Spleen (tissue), 11 donors: Measurements from ENCODE around the gene EPB41L4B. TPM values are rescaled to one million over a fixed set of nuclear protein-coding genes. Genes with fewer than 3 reads are reported as not detected.

ENCODE experiments used
- DNase-seq: peaks from one replicate; pipeline ENCODE4 v3.0.0-alpha.2; 2020
- H3K27ac ChIP-seq, 8 donors: fragments of 200-600 bp; sonication (generic) in 7 of 8; 1 replicate in 4 of 8; 2 replicates in 4 of 8; pipeline versions ENCODE4 v1.5.0 to v1.8.0; 2016 to 2021; ENCODE audit warnings: inconsistent platforms in 4 of 8, mild to moderate bottlenecking in 4 of 8, moderate library complexity in 1 of 8
- H3K27me3 ChIP-seq, 7 donors: fragments of 200-600 bp; sonication (generic) in 6 of 7; replicated peaks in 1 of 7; 1 replicate in 4 of 7; 2 replicates in 3 of 7; pipeline versions ENCODE4 v1.5.0 to v1.8.0; 2016 to 2021; ENCODE audit warnings: inconsistent platforms in 3 of 7, mild to moderate bottlenecking in 1 of 7
- H3K36me3 ChIP-seq, 6 donors: fragments of 200-600 bp; sonication (generic) in 5 of 6; 1 replicate in 4 of 6; 2 replicates in 2 of 6; pipeline versions ENCODE4 v1.5.0 to v1.8.0; 2016 to 2021; ENCODE audit warnings: inconsistent platforms in 2 of 6
- H3K4me1 ChIP-seq, 6 donors: fragments of 200-600 bp; sonication (generic) in 5 of 6; 1 replicate in 3 of 6; 2 replicates in 3 of 6; pipeline versions ENCODE4 v1.5.0 to v1.8.0; 2016 to 2021; ENCODE audit warnings: inconsistent platforms in 3 of 6
- H3K4me3 ChIP-seq, 8 donors: fragments of 200-600 bp; sonication (generic) in 7 of 8; 1 replicate in 4 of 8; 2 replicates in 4 of 8; pipeline versions ENCODE4 v1.5.0 to v1.8.0; 2016 to 2021; ENCODE audit warnings: inconsistent platforms in 4 of 8, mild to moderate bottlenecking in 4 of 8, moderate library complexity in 2 of 8
- H3K9me3 ChIP-seq, 8 donors: fragments of 200-600 bp; sonication (generic) in 7 of 8; 1 replicate in 4 of 8; 2 replicates in 4 of 8; pipeline versions ENCODE4 v1.5.0 to v1.8.0; 2016 to 2021; ENCODE audit warnings: inconsistent platforms in 4 of 8
- POLR2A ChIP-seq, 3 donors: fragments of 450-650 bp; IDR thresholded peaks; one replicate each; pipeline ENCODE4 v1.5.1; 2017; ENCODE audit warnings: antibody characterized with exemption in 3 of 3, mild to moderate bottlenecking in 1 of 3
- POLR2AphosphoS5 ChIP-seq, 3 donors: sonication (generic); formaldehyde crosslinking; IDR thresholded peaks; one replicate each; pipeline ENCODE4 v1.5.1; 2017; ENCODE audit warnings: antibody characterized with exemption in 3 of 3
- WGBS, 5 donors: extraction: QIAGEN DNeasy Blood & Tissue Kit in 3 of 5; methylation state at CpG; one replicate each; pipeline versions ENCODE4 v1.1.5 to v1.1.7; 2013 to 2018; 5-methylcytosine and 5-hydroxymethylcytosine counted together
- intact Hi-C: fragments of 100-400 bp; cut with DNase I; formaldehyde crosslinking; loops from one replicate; pipeline ENCODE4 v1.15.0; 2023; ENCODE audit warnings: low total_unique reads
- polyA plus RNA-seq, 3 donors: library from polyadenylated mRNA; stranded (reverse); fragments of 200-250 nt; gene quantifications; one replicate each; pipeline ENCODE4 v1.2.1, GENCODE V29; 2013
- total RNA-seq, 7 donors: library from RNA; depleted of rRNA in 3 of 7; stranded (reverse); fragments of >200 nt in 3 of 7; fragmentation: NEBNext Ultra II Directional in 4 of 7; extraction: Animal tissue kit (Norgen Biotek cat#: 25700) in 4 of 7; gene quantifications; one replicate each; pipeline versions ENCODE4 v1.1.0 to v1.2.1, GENCODE V29; 2016 to 2021
- TF ChIP-seq, protein P1 (sequence below), 11 experiments: fragments of 200-600 bp in 7 of 11; fragments of 450-650 bp in 4 of 11; sonication (generic) in 4 of 11; IDR thresholded peaks in 8 of 11; conservative IDR thresholded peaks in 3 of 11; 1 replicate in 7 of 11; 2 replicates in 4 of 11; pipeline versions ENCODE4 v1.4.0 to v1.8.0; 2016 to 2021; ENCODE audit warnings: antibody characterized with exemption in 11 of 11, inconsistent platforms in 4 of 11, mild to moderate bottlenecking in 1 of 11
- donor health status: healthy with polysubstance abuse.
- donor health status: DM: no; HTN: no; CAD: no; lungs with moderate emphysema.
- donor health status: DM: no; HTN: no; CAD: no.
- donor health status: Bipolar disorder and iron deficiency.
- donor health status: healthy.
- donor health status: DM: no; HTN: no; CAD: no.
- donor health status: DM: yes; HTN: yes; CAD: no.

EPB41L4B gene
- total and polyA plus RNA-seq, 10 donors = 0.02 to 0.43 (median 0.18) TPM; not detected in 3

DNA sequence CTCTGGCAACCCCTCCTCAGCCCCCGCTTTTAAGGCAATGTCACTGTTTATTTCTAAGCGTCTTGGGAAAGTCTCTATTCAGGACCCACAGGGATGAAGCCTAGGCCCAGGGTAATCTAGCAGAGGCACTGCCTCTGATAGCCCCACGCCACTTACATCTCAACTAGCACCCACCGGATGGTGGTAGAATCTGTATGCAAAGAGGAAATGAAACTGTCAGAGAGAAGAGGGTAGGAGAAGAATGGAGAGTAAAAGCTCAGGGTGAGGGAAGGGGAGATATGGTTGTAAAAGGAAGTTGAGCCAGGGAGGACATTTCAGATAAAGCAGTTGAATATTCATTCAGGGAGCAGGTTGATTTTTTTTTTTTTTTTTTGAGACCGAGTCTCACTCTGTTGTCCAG, 156.8 kb downstream of the EPB41L4B start:
- no peak overlapping the region for H3K4me3 ChIP-seq
- no peaks in the 10 kb centered on the region for H3K36me3 ChIP-seq
- TF ChIP-seq, protein P1, sequence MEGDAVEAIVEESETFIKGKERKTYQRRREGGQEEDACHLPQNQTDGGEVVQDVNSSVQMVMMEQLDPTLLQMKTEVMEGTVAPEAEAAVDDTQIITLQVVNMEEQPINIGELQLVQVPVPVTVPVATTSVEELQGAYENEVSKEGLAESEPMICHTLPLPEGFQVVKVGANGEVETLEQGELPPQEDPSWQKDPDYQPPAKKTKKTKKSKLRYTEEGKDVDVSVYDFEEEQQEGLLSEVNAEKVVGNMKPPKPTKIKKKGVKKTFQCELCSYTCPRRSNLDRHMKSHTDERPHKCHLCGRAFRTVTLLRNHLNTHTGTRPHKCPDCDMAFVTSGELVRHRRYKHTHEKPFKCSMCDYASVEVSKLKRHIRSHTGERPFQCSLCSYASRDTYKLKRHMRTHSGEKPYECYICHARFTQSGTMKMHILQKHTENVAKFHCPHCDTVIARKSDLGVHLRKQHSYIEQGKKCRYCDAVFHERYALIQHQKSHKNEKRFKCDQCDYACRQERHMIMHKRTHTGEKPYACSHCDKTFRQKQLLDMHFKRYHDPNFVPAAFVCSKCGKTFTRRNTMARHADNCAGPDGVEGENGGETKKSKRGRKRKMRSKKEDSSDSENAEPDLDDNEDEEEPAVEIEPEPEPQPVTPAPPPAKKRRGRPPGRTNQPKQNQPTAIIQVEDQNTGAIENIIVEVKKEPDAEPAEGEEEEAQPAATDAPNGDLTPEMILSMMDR (IDR thresholded peaks at IDR 0.05 in 8 of 11, conservative IDR thresholded peaks at IDR 0.05 in 3 of 11) = no peak
- no peak for TF ChIP-seq POLR2AphosphoS5 (IDR thresholded peaks at IDR 0.05)
- TF ChIP-seq POLR2A (IDR thresholded peaks at IDR 0.05) = no peak
- no peak overlapping the region for H3K27ac ChIP-seq
- intact Hi-C loops = no loop called here
- no peak for DNase-seq
- H3K4me1 ChIP-seq = peaks cover 0 to 4% (median 0%) of the 10 kb centered on the region in 6 donors
- H3K27me3 ChIP-seq = peaks cover 0 to 51% (median 17%) of the 10 kb centered on the region in 7 donors
- H3K9me3 ChIP-seq = peaks cover 0 to 5% (median 0%) of the 10 kb centered on the region in 8 donors
- 60 to 70% (median 68%) methylated on average over 5 of the region's 5 CpGs for WGBS, 5 donors

DNA sequence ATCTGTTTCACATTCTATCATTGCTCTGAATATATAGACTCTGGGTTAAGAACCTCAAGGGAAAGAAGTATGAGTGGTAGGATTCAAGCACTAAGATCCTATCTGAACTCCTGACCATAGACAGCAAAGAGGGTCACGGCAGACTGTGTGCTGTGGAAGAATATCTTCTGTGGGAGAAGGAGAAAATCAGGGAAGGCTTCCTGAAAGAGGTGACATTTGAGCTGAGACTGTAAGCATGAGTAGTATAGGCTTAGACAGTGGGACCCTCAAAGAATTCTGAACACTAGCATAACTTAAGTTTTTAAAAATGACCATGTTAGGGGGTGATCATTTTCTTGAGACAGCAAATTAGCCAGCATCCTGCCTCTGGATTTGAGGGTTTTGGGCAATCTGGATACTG, 157.7 kb downstream of the EPB41L4B start:
- no peak overlapping the region for H3K4me3 ChIP-seq
- H3K27ac ChIP-seq = no peak overlapping the region
- H3K36me3 ChIP-seq = no peaks in the 10 kb centered on the region
- H3K9me3 ChIP-seq = peaks cover 0 to 5% (median 0%) of the 10 kb centered on the region in 8 donors
- no peak for DNase-seq
- TF ChIP-seq POLR2AphosphoS5 (IDR thresholded peaks at IDR 0.05) = no peak
- TF ChIP-seq, protein P1 (IDR thresholded peaks at IDR 0.05 in 8 of 11, conservative IDR thresholded peaks at IDR 0.05 in 3 of 11) = no peak
- peaks cover 0 to 42% (median 12%) of the 10 kb centered on the region in 7 donors for H3K27me3 ChIP-seq
- intact Hi-C loops = no loop called here
- 87 to 100% (median 93%) methylated on average over 1 of the region's 1 CpG for WGBS, 5 donors
- H3K4me1 ChIP-seq = peaks cover 0 to 4% (median 0%) of the 10 kb centered on the region in 6 donors

DNA sequence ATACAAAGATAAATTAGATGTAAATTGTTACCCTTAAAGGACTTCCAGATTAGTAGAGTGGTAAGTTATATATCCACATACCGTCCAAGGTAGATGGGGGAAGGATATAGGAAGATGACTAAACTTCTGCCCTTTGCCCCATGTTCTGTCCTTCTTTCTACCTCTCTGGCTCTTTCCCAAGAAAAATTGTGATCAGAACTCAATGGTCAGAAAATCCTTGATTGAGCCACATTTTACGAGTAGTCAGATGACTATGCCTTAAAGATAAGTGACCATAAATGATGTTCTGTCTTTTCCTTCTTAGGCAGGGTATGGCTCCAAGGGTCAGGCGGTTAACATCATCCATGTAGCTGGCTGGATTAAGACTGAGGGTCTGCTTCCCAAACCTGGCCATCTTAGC, 158.2 kb downstream of the EPB41L4B start:
- Histone ChIP-seq H3K27me3 (peaks cover 0 to 37% (median 7%) of the 10 kb centered on the region in 7 donors), H3K36me3 (no peaks in the 10 kb centered on the region), H3K4me1 (peaks cover 0 to 4% (median 0%) of the 10 kb centered on the region in 6 donors), H3K9me3 (peaks cover 0 to 5% (median 0%) of the 10 kb centered on the region in 8 donors), H3K4me3 (no peak overlapping the region), H3K27ac (no peak overlapping the region)
- no peak for DNase-seq
- intact Hi-C loops = no loop called here
- 76 to 92% (median 81%) methylated on average over 3 of the region's 3 CpGs for WGBS, 5 donors
- no peak for TF ChIP-seq POLR2A (IDR thresholded peaks at IDR 0.05)
- TF ChIP-seq, protein P1 (IDR thresholded peaks at IDR 0.05 in 8 of 11, conservative IDR thresholded peaks at IDR 0.05 in 3 of 11) = no peak

DNA sequence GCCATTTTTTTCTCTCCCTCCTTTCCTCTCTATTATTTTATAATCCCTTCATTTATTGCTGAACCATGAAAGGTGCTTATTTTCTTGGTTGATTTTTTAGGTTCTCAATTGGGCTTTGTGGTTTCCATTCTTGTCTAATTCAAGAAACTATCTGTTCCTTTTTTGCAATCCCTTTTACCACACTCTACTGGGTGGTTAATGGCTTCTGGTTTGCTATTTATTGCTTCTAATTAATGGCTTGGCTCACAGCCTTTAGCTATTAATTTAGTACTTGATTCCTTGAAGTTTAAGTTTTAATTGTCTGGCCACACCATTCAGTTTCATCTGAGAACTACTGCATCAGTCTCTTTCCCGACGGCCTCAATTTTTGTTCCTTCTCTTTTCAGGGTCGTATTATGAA, 159.4 kb downstream of the EPB41L4B start:
- no peak overlapping the region for H3K27ac ChIP-seq
- H3K4me1 ChIP-seq = no peaks in the 10 kb centered on the region
- H3K9me3 ChIP-seq = peaks cover 0 to 5% (median 0%) of the 10 kb centered on the region in 8 donors
- H3K36me3 ChIP-seq = no peaks in the 10 kb centered on the region
- TF ChIP-seq POLR2A (IDR thresholded peaks at IDR 0.05) (no peak), POLR2AphosphoS5 (IDR thresholded peaks at IDR 0.05) (no peak)
- TF ChIP-seq, protein P1 (IDR thresholded peaks at IDR 0.05 in 8 of 11, conservative IDR thresholded peaks at IDR 0.05 in 3 of 11) = no peak
- intact Hi-C loops = no loop called here
- WGBS, 5 donors = 72 to 95% (median 90%) methylated on average over 3 of the region's 3 CpGs
- no peak overlapping the region for H3K4me3 ChIP-seq
- no peak for DNase-seq
- H3K27me3 ChIP-seq = peaks cover 0 to 25% (median 0%) of the 10 kb centered on the region in 7 donors
